Esophagus (tissue), 2 donors: ENCODE data around the gene TNFSF12. TPM values are rescaled to one million over a fixed set of nuclear protein-coding genes. Genes with fewer than 3 reads are reported as not detected.
A peak's percentile ranks its signal among the peaks of the same experiment; 100 is the strongest.

Experiments
- H3K27ac ChIP-seq, 2 donors: one replicate each; pipeline ENCODE4 v1.5.1; 2013; ENCODE audit warnings: low read depth in 2 of 2, mild to moderate bottlenecking in 2 of 2, inconsistent platforms in 1 of 2, low read length in 1 of 2, moderate library complexity in 1 of 2
- H3K27me3 ChIP-seq, 2 donors: one replicate each; pipeline ENCODE4 v1.6.1; 2013; ENCODE audit warnings: low read length in 2 of 2, control low read depth in 1 of 2, mild to moderate bottlenecking in 1 of 2; ENCODE audit not compliant: insufficient read depth in 2 of 2, control insufficient read depth in 1 of 2
- H3K36me3 ChIP-seq, 2 donors: one replicate each; pipeline ENCODE4 v1.6.1; 2013; ENCODE audit warnings: low read length in 1 of 2; ENCODE audit not compliant: control insufficient read depth in 2 of 2, insufficient read depth in 2 of 2
- H3K4me1 ChIP-seq, 2 donors: one replicate each; pipeline ENCODE4 v1.6.1; 2013; ENCODE audit warnings: low read length in 1 of 2; ENCODE audit not compliant: control insufficient read depth in 2 of 2, insufficient read depth in 2 of 2
- H3K4me3 ChIP-seq, 2 donors: one replicate each; pipeline ENCODE4 v1.5.1; 2013; ENCODE audit warnings: low read length in 2 of 2, mild to moderate bottlenecking in 2 of 2, low read depth in 1 of 2, moderate library complexity in 1 of 2
- H3K9me3 ChIP-seq, 2 donors: one replicate each; pipeline ENCODE4 v1.6.1; 2013; ENCODE audit warnings: mild to moderate bottlenecking in 2 of 2, low read depth in 1 of 2, low read length in 1 of 2, moderate library complexity in 1 of 2; ENCODE audit not compliant: control insufficient read depth in 2 of 2, insufficient read depth in 1 of 2
- WGBS, 2 donors: extraction: QIAGEN DNeasy Blood & Tissue Kit; methylation state at CpG; one replicate each; pipeline ENCODE4 v1.1.7; 2013; 5-methylcytosine and 5-hydroxymethylcytosine counted together
- polyA plus RNA-seq, 2 donors: library from polyadenylated mRNA; stranded (reverse); fragments of 200-250 nt; gene quantifications; one replicate each; pipeline ENCODE4 v1.2.3, GENCODE V29; 2013
- donor health status: healthy with polysubstance abuse.
- donor health status: Bipolar disorder and iron deficiency.

Gene TNFSF12
- polyA plus RNA-seq, result 10 to 100 TPM in 1 of 2 donors, 1 to 10 TPM in 1; 8.0 to 13.0 TPM

GRCh38 chr17:7548585-7549400 lies at the start of gene TNFSF12:
TNFSF12 (plus strand) TSS chr17:7549058; CDS start chr17:7549154, 96 bp downstream.
- WGBS, 2 donors, result 0 to 1% methylated on average over 55 to 65 of the region's 65 CpGs
- Histone ChIP-seq H3K27me3 (no peaks in the 10 kb centered on the region), H3K4me1 (peaks cover 2 to 7% of the 10 kb centered on the region in 2 donors)

GRCh38 chr17:7499161-7499560 lies 49.7 kb upstream of the TNFSF12 start:
- H3K27ac ChIP-seq, result no peak overlapping the region
- H3K27me3 ChIP-seq, result no peaks in the 10 kb centered on the region
- 85 to 87% methylated on average over 11 of the region's 11 CpGs for WGBS, 2 donors
- H3K4me3 ChIP-seq, result no peak overlapping the region
- peaks cover 44 to 74% of the 10 kb centered on the region in 2 donors for H3K36me3 ChIP-seq
- H3K4me1 ChIP-seq, result no peaks in the 10 kb centered on the region
- H3K9me3 ChIP-seq, result no peaks in the 10 kb centered on the region

More at GRCh38 chr17:7548585-7549400, at the start of gene TNFSF12:
- Histone ChIP-seq H3K9me3 (no peaks in the 10 kb centered on the region), H3K27ac (peak within 1 kb of the TSS; percentile 77 to 85), H3K4me3 (peak within 1 kb of the TSS; percentile 58 to 60), H3K36me3 (no peaks in the 10 kb centered on the region)

- H3K27ac ChIP-seq, result no peak overlapping the region
- 84% methylated on average over 14 of the region's 14 CpGs for WGBS, 2 donors
- no peaks in the 10 kb centered on the region for H3K9me3 ChIP-seq
- peaks cover 41 to 61% of the 10 kb centered on the region in 2 donors for H3K36me3 ChIP-seq
- no peaks in the 10 kb centered on the region for H3K4me1 ChIP-seq
- H3K4me3 ChIP-seq, result no peak overlapping the region
- H3K27me3 ChIP-seq, result no peaks in the 10 kb centered on the region
Measured at GRCh38 chr17:7501729-7502128, 47.1 kb upstream of the TNFSF12 start.

GRCh38 chr17:7502171-7502847 lies 46.5 kb upstream of the TNFSF12 start:
- Histone ChIP-seq H3K4me3 (no peak overlapping the region), H3K27me3 (no peaks in the 10 kb centered on the region), H3K27ac (no peak overlapping the region), H3K9me3 (no peaks in the 10 kb centered on the region), H3K4me1 (no peaks in the 10 kb centered on the region), H3K36me3 (peaks cover 38 to 56% of the 10 kb centered on the region in 2 donors)
- WGBS, 2 donors, result 90 to 92% methylated on average over 20 of the region's 20 CpGs

GRCh38 chr17:7502987-7503386 lies 45.9 kb upstream of the TNFSF12 start:
- H3K4me1 ChIP-seq, result no peaks in the 10 kb centered on the region

GRCh38 chr17:7503521-7503920 lies 45.3 kb upstream of the TNFSF12 start:
- H3K27ac ChIP-seq, result no peak overlapping the region
- H3K4me1 ChIP-seq, result no peaks in the 10 kb centered on the region
- no peak overlapping the region for H3K4me3 ChIP-seq
- peaks cover 29 to 49% of the 10 kb centered on the region in 2 donors for H3K36me3 ChIP-seq
- no peaks in the 10 kb centered on the region for H3K27me3 ChIP-seq
- 94 to 97% methylated on average over 8 of the region's 8 CpGs for WGBS, 2 donors
- no peaks in the 10 kb centered on the region for H3K9me3 ChIP-seq

More at GRCh38 chr17:7502987-7503386, 45.9 kb upstream of the TNFSF12 start:
- H3K27me3 ChIP-seq, result no peaks in the 10 kb centered on the region
- H3K4me3 ChIP-seq, result no peak overlapping the region
- 87% methylated on average over 14 of the region's 14 CpGs for WGBS, 2 donors
- no peaks in the 10 kb centered on the region for H3K9me3 ChIP-seq
- no peak overlapping the region for H3K27ac ChIP-seq
- peaks cover 33 to 49% of the 10 kb centered on the region in 2 donors for H3K36me3 ChIP-seq

GRCh38 chr17:7508145-7508544 lies 40.7 kb upstream of the TNFSF12 start:
- peaks cover 30 to 54% of the 10 kb centered on the region in 2 donors for H3K36me3 ChIP-seq
- peaks cover 0 to 2% of the 10 kb centered on the region in 2 donors for H3K4me1 ChIP-seq
- H3K9me3 ChIP-seq, result peaks cover 0 to 4% of the 10 kb centered on the region in 2 donors
- peak overlapping the region in 1 of 2 donors; percentile 1 for H3K27ac ChIP-seq
- WGBS, 2 donors, result 65 to 66% methylated on average over 11 of the region's 11 CpGs
- no peaks in the 10 kb centered on the region for H3K27me3 ChIP-seq
- no peak overlapping the region for H3K4me3 ChIP-seq

GRCh38 chr17:7508846-7509245 lies 40.0 kb upstream of the TNFSF12 start:
- peaks cover 0 to 4% of the 10 kb centered on the region in 2 donors for H3K9me3 ChIP-seq
- H3K27me3 ChIP-seq, result no peaks in the 10 kb centered on the region
- H3K27ac ChIP-seq, result no peak overlapping the region
- no peak overlapping the region for H3K4me3 ChIP-seq
- 92 to 93% methylated on average over 9 of the region's 9 CpGs for WGBS, 2 donors
- peaks cover 0 to 2% of the 10 kb centered on the region in 2 donors for H3K4me1 ChIP-seq
- peaks cover 26 to 54% of the 10 kb centered on the region in 2 donors for H3K36me3 ChIP-seq

- no peak overlapping the region for H3K4me3 ChIP-seq
- H3K4me1 ChIP-seq, result peaks cover 0 to 4% of the 10 kb centered on the region in 2 donors
- WGBS, 2 donors, result 75 to 84% methylated on average over 5 of the region's 5 CpGs
- H3K9me3 ChIP-seq, result peaks cover 0 to 4% of the 10 kb centered on the region in 2 donors
- H3K27me3 ChIP-seq, result no peaks in the 10 kb centered on the region
- H3K27ac ChIP-seq, result no peak overlapping the region
- peaks cover 25 to 55% of the 10 kb centered on the region in 2 donors for H3K36me3 ChIP-seq
Measured at GRCh38 chr17:7509937-7510336, 38.9 kb upstream of the TNFSF12 start.
